ENCODE measurements around the gene PPM1E.

Gene PPM1E

GRCh38 chr17:58840820-58841612, 85.4 kb downstream of the PPM1E start:
- TF ChIP-seq SIN3A (IDR thresholded peaks at IDR 0.05; ENCODE audit: borderline replicate concordance, insufficient read depth, low read length), result no peak
- no peak for TF ChIP-seq FOXP2 (optimal IDR thresholded peaks at IDR 0.05; ENCODE audit: borderline replicate concordance, extremely low read depth, extremely low read length, insufficient read depth)
- TF ChIP-seq REST (IDR thresholded peaks at IDR 0.05; ENCODE audit: insufficient read depth in 1 of 2, low read depth in 2 of 2, low read length in 2 of 2), result no peak
- no peak for TF ChIP-seq POLR2AphosphoS5 (IDR thresholded peaks at IDR 0.05; ENCODE audit: low read depth, low read length)
- TF ChIP-seq TAF1 (IDR thresholded peaks at IDR 0.05; ENCODE audit: borderline replicate concordance, insufficient read depth, low read length), result no peak

- TF ChIP-seq TAF1 (IDR thresholded peaks at IDR 0.05; ENCODE audit: borderline replicate concordance, insufficient read depth, low read length), result no peak
- TF ChIP-seq POLR2AphosphoS5 (IDR thresholded peaks at IDR 0.05; ENCODE audit: low read depth, low read length), result no peak
- TF ChIP-seq FOXP2 (optimal IDR thresholded peaks at IDR 0.05; ENCODE audit: borderline replicate concordance, extremely low read depth, extremely low read length, insufficient read depth), result no peak
- no peak for TF ChIP-seq REST (IDR thresholded peaks at IDR 0.05; ENCODE audit: insufficient read depth in 1 of 2, low read depth in 2 of 2, low read length in 2 of 2)
- no peak for TF ChIP-seq SIN3A (IDR thresholded peaks at IDR 0.05; ENCODE audit: borderline replicate concordance, insufficient read depth, low read length)
These were observed 109.6 kb downstream of the PPM1E start for GRCh38 chr17:58865301-58865700.

GRCh38 chr17:58870747-58871146, 115.1 kb downstream of the PPM1E start:
- TF ChIP-seq TAF1 (IDR thresholded peaks at IDR 0.05; ENCODE audit: borderline replicate concordance, insufficient read depth, low read length), result no peak
- TF ChIP-seq REST (IDR thresholded peaks at IDR 0.05; ENCODE audit: insufficient read depth in 1 of 2, low read depth in 2 of 2, low read length in 2 of 2), result no peak
- TF ChIP-seq SIN3A (IDR thresholded peaks at IDR 0.05; ENCODE audit: borderline replicate concordance, insufficient read depth, low read length), result no peak
- no peak for TF ChIP-seq FOXP2 (optimal IDR thresholded peaks at IDR 0.05; ENCODE audit: borderline replicate concordance, extremely low read depth, extremely low read length, insufficient read depth)
- no peak for TF ChIP-seq POLR2AphosphoS5 (IDR thresholded peaks at IDR 0.05; ENCODE audit: low read depth, low read length)

- no peak for TF ChIP-seq REST (IDR thresholded peaks at IDR 0.05; ENCODE audit: insufficient read depth in 1 of 2, low read depth in 2 of 2, low read length in 2 of 2)
- TF ChIP-seq TAF1 (IDR thresholded peaks at IDR 0.05; ENCODE audit: borderline replicate concordance, insufficient read depth, low read length), result no peak
- no peak for TF ChIP-seq POLR2AphosphoS5 (IDR thresholded peaks at IDR 0.05; ENCODE audit: low read depth, low read length)
- no peak for TF ChIP-seq SIN3A (IDR thresholded peaks at IDR 0.05; ENCODE audit: borderline replicate concordance, insufficient read depth, low read length)
- TF ChIP-seq FOXP2 (optimal IDR thresholded peaks at IDR 0.05; ENCODE audit: borderline replicate concordance, extremely low read depth, extremely low read length, insufficient read depth), result no peak
These were observed 118.3 kb downstream of the PPM1E start for GRCh38 chr17:58873926-58874325.
